PC-9 (cell line): ENCODE data around the gene DLGAP1. TPM values are rescaled to one million over a fixed set of nuclear protein-coding genes. Genes with fewer than 3 reads are reported as not detected.

Experiments used
- BruUV-seq: library from RNA; stranded (reverse); fragments of 400-500 nt; replicated peaks from 2 replicates; lab custom pipeline; 2021; lab: Mats Ljungman, UMichigan
- CTCF ChIA-PET: fragments of 300-600 bp; sonication (Branson Sonifier 250); formaldehyde crosslinking; loops from one replicate; lab custom pipeline; 2022; ENCODE audit warnings: antibody characterized with exemption; lab: Charles Lee
- POLR2A ChIA-PET: fragments of 300-600 bp; sonication (Branson Sonifier 250); formaldehyde crosslinking; loops from one replicate; lab custom pipeline; 2022; ENCODE audit warnings: antibody characterized with exemption; ENCODE audit not compliant: unreplicated experiment; lab: Charles Lee
- DNase-seq, 2 experiments: peaks; one replicate each; pipeline versions ENCODE4 v3.0.0 to v3.0.0-alpha.2; 2015 to 2022; ENCODE audit warnings: mixed read lengths in 1 of 2
- H2AFZ ChIP-seq: fragments of 200-600 bp; sonication (generic); 2 replicates; pipeline ENCODE4 v1.8.1; 2017; ENCODE audit warnings: antibody characterized with exemption
- H3F3A ChIP-seq: fragments of 200-600 bp; sonication (generic); 2 replicates; pipeline ENCODE4 v1.8.1; 2017; ENCODE audit warnings: antibody characterized with exemption, mild to moderate bottlenecking, low read depth; ENCODE audit not compliant: insufficient read depth
- H3K27ac ChIP-seq: fragments of 200-600 bp; sonication (generic); 2 replicates; pipeline ENCODE4 v1.6.1; 2016; ENCODE audit warnings: mixed run types
- H3K27me3 ChIP-seq: fragments of 200-600 bp; sonication (generic); 2 replicates; pipeline ENCODE4 v1.6.1; 2016; ENCODE audit warnings: low read depth, mixed run types; ENCODE audit not compliant: insufficient read depth
- H3K36me3 ChIP-seq: fragments of 200-600 bp; sonication (generic); 2 replicates; pipeline ENCODE4 v1.6.1; 2016; ENCODE audit warnings: low read depth, mixed run types
- H3K4me1 ChIP-seq: fragments of 200-600 bp; sonication (generic); replicated peaks from 2 replicates; pipeline ENCODE4 v1.6.1; 2016; ENCODE audit warnings: mixed run types; ENCODE audit not compliant: insufficient read depth
- H3K4me2 ChIP-seq: fragments of 200-600 bp; sonication (generic); 2 replicates; pipeline ENCODE4 v1.6.1; 2017; ENCODE audit warnings: mixed run types
- H3K4me3 ChIP-seq: fragments of 200-600 bp; sonication (generic); 2 replicates; pipeline ENCODE4 v1.6.1; 2016; ENCODE audit warnings: mixed run types
- H3K79me2 ChIP-seq: fragments of 200-600 bp; sonication (generic); 2 replicates; pipeline ENCODE4 v1.6.1; 2017; ENCODE audit warnings: low read depth, mixed run types
- H3K9me2 ChIP-seq: fragments of 200-600 bp; sonication (generic); 2 replicates; pipeline ENCODE4 v1.8.1; 2017; ENCODE audit warnings: mild to moderate bottlenecking; ENCODE audit not compliant: insufficient read depth
- H3K9me3 ChIP-seq: fragments of 200-600 bp; sonication (generic); 2 replicates; pipeline ENCODE4 v1.8.1; 2016; ENCODE audit warnings: low read depth; ENCODE audit not compliant: insufficient read depth
- H4K20me1 ChIP-seq: fragments of 200-600 bp; sonication (generic); 2 replicates; pipeline ENCODE4 v1.8.1; 2017; ENCODE audit not compliant: insufficient read depth
- EZH2 ChIP-seq: fragments of 200-600 bp; sonication (generic); IDR thresholded peaks from 2 replicates; pipeline ENCODE4 v1.8.0; 2017; ENCODE audit warnings: antibody characterized with exemption, low read depth
- intact Hi-C: fragments of 100-400 bp; cut with micrococcal nuclease; formaldehyde crosslinking; loops from one replicate; pipeline ENCODE4 v1.10.0; 2022; ENCODE audit not compliant: unreplicated experiment
- total RNA-seq: library from RNA; stranded (reverse); gene quantifications from 2 replicates; pipeline ENCODE4 v1.2.3, GENCODE V29; 2021
- TF ChIP-seq, protein P1 (sequence below): fragments of 200-600 bp; sonication (generic); conservative IDR thresholded peaks from 2 replicates; pipeline ENCODE4 v1.6.1; 2017; ENCODE audit warnings: mixed run types, antibody characterized with exemption, mild to moderate bottlenecking, moderate library complexity

The DLGAP1 gene
- total RNA-seq, 1 experiment from 2014 or later: not detected

DNA sequence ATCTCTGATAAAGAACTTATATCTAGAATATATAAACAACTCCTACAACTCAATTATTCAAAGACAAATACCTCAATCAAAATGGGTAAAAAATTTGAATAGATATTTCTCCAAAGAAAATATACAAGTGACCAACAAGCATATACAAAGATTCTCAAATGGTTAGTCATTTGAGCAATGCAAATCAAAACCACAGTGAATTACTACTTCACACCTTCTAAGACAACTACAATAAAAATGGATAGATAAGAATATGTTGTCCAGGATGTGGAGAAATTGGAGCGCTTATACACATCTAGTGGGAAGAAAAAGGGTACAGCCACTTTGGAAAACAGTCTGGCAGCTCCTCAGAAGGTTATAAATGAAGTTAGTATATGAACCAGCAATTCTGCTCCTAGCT lies 672.2 kb downstream of the DLGAP1 start:
- Histone ChIP-seq H3K27ac (no peak overlapping the region), H4K20me1 (no peaks in the 10 kb centered on the region), H3K27me3 (no peaks in the 10 kb centered on the region), H3K4me3 (no peak overlapping the region), H3K9me3 (peaks cover 6% of the 10 kb centered on the region), H3K79me2 (no peaks in the 10 kb centered on the region), H3K4me2 (no peak overlapping the region), H3K9me2 (no peaks in the 10 kb centered on the region), H3K4me1 (peaks cover 21% of the 10 kb centered on the region), H2AFZ (no peak overlapping the region), H3F3A (peaks cover 8% of the 10 kb centered on the region), H3K36me3 (no peaks in the 10 kb centered on the region)
- DNase-seq: no peak
- BruUV-seq: no TSS peak
- TF ChIP-seq EZH2: no peak
- TF ChIP-seq, protein P1, sequence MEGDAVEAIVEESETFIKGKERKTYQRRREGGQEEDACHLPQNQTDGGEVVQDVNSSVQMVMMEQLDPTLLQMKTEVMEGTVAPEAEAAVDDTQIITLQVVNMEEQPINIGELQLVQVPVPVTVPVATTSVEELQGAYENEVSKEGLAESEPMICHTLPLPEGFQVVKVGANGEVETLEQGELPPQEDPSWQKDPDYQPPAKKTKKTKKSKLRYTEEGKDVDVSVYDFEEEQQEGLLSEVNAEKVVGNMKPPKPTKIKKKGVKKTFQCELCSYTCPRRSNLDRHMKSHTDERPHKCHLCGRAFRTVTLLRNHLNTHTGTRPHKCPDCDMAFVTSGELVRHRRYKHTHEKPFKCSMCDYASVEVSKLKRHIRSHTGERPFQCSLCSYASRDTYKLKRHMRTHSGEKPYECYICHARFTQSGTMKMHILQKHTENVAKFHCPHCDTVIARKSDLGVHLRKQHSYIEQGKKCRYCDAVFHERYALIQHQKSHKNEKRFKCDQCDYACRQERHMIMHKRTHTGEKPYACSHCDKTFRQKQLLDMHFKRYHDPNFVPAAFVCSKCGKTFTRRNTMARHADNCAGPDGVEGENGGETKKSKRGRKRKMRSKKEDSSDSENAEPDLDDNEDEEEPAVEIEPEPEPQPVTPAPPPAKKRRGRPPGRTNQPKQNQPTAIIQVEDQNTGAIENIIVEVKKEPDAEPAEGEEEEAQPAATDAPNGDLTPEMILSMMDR: no peak
- intact Hi-C loops: no loop called here
- CTCF ChIA-PET: interaction anchor here (0.9 kb wide), 1 partner anchor 11 kb away, joined by 5 read pairs; no protein-coding TSS in a partner anchor
- POLR2A ChIA-PET: no interaction called here

DNA sequence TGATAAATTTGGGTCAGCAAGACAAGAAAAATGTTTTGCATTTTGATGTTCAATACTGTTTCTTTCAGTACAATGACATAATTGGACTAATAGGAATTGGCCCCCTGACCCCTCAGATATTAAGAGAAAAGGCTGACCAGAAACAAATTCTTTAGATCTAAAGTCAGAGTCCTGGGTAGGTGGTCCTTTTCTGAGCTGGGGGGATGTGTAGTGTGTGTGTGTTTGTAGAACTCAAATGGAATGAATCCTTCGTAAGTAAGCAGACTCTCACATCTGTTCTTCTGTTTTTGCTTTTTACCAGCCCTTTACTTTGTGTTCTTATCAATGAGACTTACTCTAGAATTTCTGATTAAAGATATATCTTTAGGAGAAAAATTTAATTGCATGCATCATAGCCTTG lies 677.4 kb downstream of the DLGAP1 start:
- TF ChIP-seq EZH2: no peak
- TF ChIP-seq, protein P1: no peak
- Histone ChIP-seq H3K4me1 (peaks cover 19% of the 10 kb centered on the region), H3K27ac (no peak overlapping the region), H3K9me3 (no peaks in the 10 kb centered on the region), H3K9me2 (no peaks in the 10 kb centered on the region), H3K79me2 (no peaks in the 10 kb centered on the region), H3F3A (peaks cover under 1% of the 10 kb centered on the region), H3K27me3 (no peaks in the 10 kb centered on the region), H3K4me3 (no peak overlapping the region), H3K36me3 (no peaks in the 10 kb centered on the region), H3K4me2 (no peak overlapping the region), H4K20me1 (no peaks in the 10 kb centered on the region), H2AFZ (no peak overlapping the region)
- POLR2A ChIA-PET: no interaction called here
- intact Hi-C loops: no loop called here
- no peak for DNase-seq
- BruUV-seq: no TSS peak
- CTCF ChIA-PET: no interaction called here

- POLR2A ChIA-PET: no interaction called here
- CTCF ChIA-PET: no interaction called here
Measured at GRCh38 chr18:3777122-3777521, 678.0 kb downstream of the DLGAP1 start.

More at GRCh38 chr18:3777122-3777521, 678.0 kb downstream of the DLGAP1 start:
- no peak overlapping the region for H3K27ac ChIP-seq
- peaks cover 19% of the 10 kb centered on the region for H3K4me1 ChIP-seq
- no peaks in the 10 kb centered on the region for H3K27me3 ChIP-seq
- H3K9me3 ChIP-seq: no peaks in the 10 kb centered on the region
- no peak for TF ChIP-seq EZH2
- TF ChIP-seq, protein P1: no peak
- no peak overlapping the region for H3K4me2 ChIP-seq
- intact Hi-C loops: no loop called here
- no peaks in the 10 kb centered on the region for H3K36me3 ChIP-seq
- BruUV-seq: no TSS peak
- DNase-seq: no peak
- H4K20me1 ChIP-seq: no peaks in the 10 kb centered on the region
- no peaks in the 10 kb centered on the region for H3K9me2 ChIP-seq
- no peak overlapping the region for H2AFZ ChIP-seq
- H3F3A ChIP-seq: no peaks in the 10 kb centered on the region; the same call in 1 of the 2 replicates
- H3K79me2 ChIP-seq: no peaks in the 10 kb centered on the region
- no peak overlapping the region for H3K4me3 ChIP-seq
